Prostate gland (tissue), 2 donors: ENCODE measurements around the gene CYTH2. TPM values are rescaled to one million over a fixed set of nuclear protein-coding genes. Genes with fewer than 3 reads are reported as not detected.
"Not testable (repeated sequence)": the region's sequence is repeated elsewhere in the genome, so short reads cannot be mapped to it uniquely, and the experiment has no call there.

Experiments
- DNase-seq: peaks from one replicate; pipeline ENCODE4 v3.0.0-alpha.2; 2019; ENCODE audit warnings: low spot score
- H3K27ac ChIP-seq, 2 donors: fragments of 200-600 bp; sonication (generic); 2 replicates each; pipeline ENCODE4 v1.5.1; 2017 to 2019
- H3K27me3 ChIP-seq: fragments of 200-600 bp; sonication (generic); replicated peaks from 2 replicates; pipeline ENCODE4 v1.5.1; 2019; ENCODE audit not compliant: insufficient read depth
- H3K36me3 ChIP-seq, 2 donors: fragments of 200-600 bp; sonication (generic); 1 replicate in 1 of 2; 2 replicates in 1 of 2; pipeline versions ENCODE4 v1.5.1 to v1.8.1; 2017 to 2019
- H3K4me1 ChIP-seq: fragments of 200-600 bp; sonication (generic); replicated peaks from 2 replicates; pipeline ENCODE4 v1.5.1; 2019
- H3K4me3 ChIP-seq, 2 donors: fragments of 200-600 bp; sonication (generic); 2 replicates each; pipeline ENCODE4 v1.5.1; 2017 to 2019
- H3K9me3 ChIP-seq: fragments of 200-600 bp; sonication (generic); 2 replicates; pipeline ENCODE4 v1.5.1; 2017
- CTCF ChIP-seq, 4 experiments: fragments of 200-600 bp in 2 of 4; fragments of 450-650 bp in 2 of 4; sonication (generic) in 2 of 4; IDR thresholded peaks; 1 replicate in 3 of 4; 2 replicates in 1 of 4; pipeline ENCODE4 v1.5.1; 2016 to 2019; ENCODE audit warnings: antibody characterized with exemption in 4 of 4, mild to moderate bottlenecking in 2 of 4, moderate library complexity in 2 of 4
- POLR2A ChIP-seq: fragments of 450-650 bp; IDR thresholded peaks from one replicate; pipeline ENCODE4 v1.6.1; 2016; ENCODE audit warnings: antibody characterized with exemption, mild to moderate bottlenecking
- POLR2AphosphoS5 ChIP-seq: sonication (generic); formaldehyde crosslinking; IDR thresholded peaks from one replicate; pipeline ENCODE4 v1.6.1; 2017; ENCODE audit warnings: antibody characterized with exemption
- WGBS: methylation state at CpG from one replicate; pipeline ENCODE4 v1.1.5; 2018; 5-methylcytosine and 5-hydroxymethylcytosine counted together
- intact Hi-C: fragments of 100-400 bp; cut with DNase I; formaldehyde crosslinking; loops from one replicate; pipeline ENCODE4 v1.14.2; 2022
- total RNA-seq, 2 donors: library from RNA; depleted of rRNA; stranded (reverse); fragments of >200 nt; gene quantifications; one replicate each; pipeline ENCODE4 v1.1.0, GENCODE V29; 2016

Gene CYTH2
- total RNA-seq, 2 donors from 2014 or later, result 50.6 to 97.1 TPM

- Histone ChIP-seq H3K4me3 (no peak overlapping the region), H3K4me1 (no peaks in the 10 kb centered on the region), H3K36me3 (no peaks in the 10 kb centered on the region), H3K27ac (no peak overlapping the region), H3K27me3 (no peaks in the 10 kb centered on the region), H3K9me3 (no peaks in the 10 kb centered on the region)
- intact Hi-C loops, result no loop called here
- DNase-seq, result no peak
- 79% methylated on average over 3 of the region's 3 CpGs for WGBS
- no peak for TF ChIP-seq CTCF (IDR thresholded peaks at IDR 0.05)
- TF ChIP-seq POLR2AphosphoS5, result no peak
- no peak for TF ChIP-seq POLR2A
These were observed 49.0 kb downstream of the CYTH2 start for GRCh38 chr19:48518207-48518606.

GRCh38 chr19:48519426-48519825 lies 50.3 kb downstream of the CYTH2 start:
- H3K4me3 ChIP-seq, intact Hi-C loops, H3K36me3 ChIP-seq, H3K9me3 ChIP-seq, H3K4me1 ChIP-seq, DNase-seq, H3K27me3 ChIP-seq, H3K27ac ChIP-seq: not testable (repeated sequence)
- 93% methylated on average over 4 of the region's 4 CpGs for WGBS

GRCh38 chr19:48520134-48520533 lies 51.0 kb downstream of the CYTH2 start:
- intact Hi-C loops, result no loop called here
- no peak for DNase-seq

GRCh38 chr19:48524221-48524620 lies 55.1 kb downstream of the CYTH2 start:
- intact Hi-C loops, result no loop called here
- TF ChIP-seq POLR2A, result no peak
- no peak for TF ChIP-seq POLR2AphosphoS5
- TF ChIP-seq CTCF (IDR thresholded peaks at IDR 0.05), result no peak
- DNase-seq, result no peak
- WGBS, result 88% methylated on average over 2 of the region's 2 CpGs
- H3K27ac ChIP-seq, result no peak overlapping the region
- no peaks in the 10 kb centered on the region for H3K27me3 ChIP-seq
- H3K36me3 ChIP-seq, result no peaks in the 10 kb centered on the region
- no peaks in the 10 kb centered on the region for H3K9me3 ChIP-seq
- no peak overlapping the region for H3K4me3 ChIP-seq
- H3K4me1 ChIP-seq, result no peaks in the 10 kb centered on the region

More at GRCh38 chr19:48520134-48520533, 51.0 kb downstream of the CYTH2 start:
- no peak overlapping the region for H3K4me3 ChIP-seq
- H3K4me1 ChIP-seq, result no peaks in the 10 kb centered on the region
- H3K36me3 ChIP-seq, result no peaks in the 10 kb centered on the region
- H3K27ac ChIP-seq, result no peak overlapping the region
- H3K27me3 ChIP-seq, result no peaks in the 10 kb centered on the region
- WGBS, result 73% methylated on average over 4 of the region's 4 CpGs
- TF ChIP-seq CTCF (IDR thresholded peaks at IDR 0.05) (no peak), POLR2A (no peak), POLR2AphosphoS5 (no peak)
- no peaks in the 10 kb centered on the region for H3K9me3 ChIP-seq

- Histone ChIP-seq H3K27me3 (no peaks in the 10 kb centered on the region), H3K4me1 (no peaks in the 10 kb centered on the region), H3K9me3 (no peaks in the 10 kb centered on the region), H3K27ac (no peak overlapping the region), H3K36me3 (no peaks in the 10 kb centered on the region), H3K4me3 (no peak overlapping the region)
- no peak for DNase-seq
- intact Hi-C loops, result no loop called here
- WGBS, result 93% methylated on average over 5 of the region's 5 CpGs
- TF ChIP-seq CTCF (IDR thresholded peaks at IDR 0.05) (no peak), POLR2AphosphoS5 (no peak), POLR2A (no peak)
These were observed 55.6 kb downstream of the CYTH2 start for GRCh38 chr19:48524732-48525131.
